HUES64 (cell line): ENCODE data around the gene CDK17.
"Not testable (repeated sequence)": the region's sequence is repeated elsewhere in the genome, so short reads cannot be mapped to it uniquely, and the experiment has no call there.

Experiments
- H3K27ac ChIP-seq: 2 replicates; pipeline ENCODE4 v1.7.0; 2013; ENCODE audit warnings: low read depth, low read length, inconsistent platforms
- H3K27me3 ChIP-seq: 2 replicates; pipeline ENCODE4 v1.6.1; 2013; ENCODE audit warnings: mild to moderate bottlenecking, low read length; ENCODE audit not compliant: insufficient read depth
- H3K36me3 ChIP-seq: 2 replicates; pipeline ENCODE4 v1.6.1; 2013; ENCODE audit warnings: mild to moderate bottlenecking, low read length; ENCODE audit not compliant: insufficient read depth
- H3K4me1 ChIP-seq: 2 replicates; pipeline ENCODE4 v1.6.1; 2013; ENCODE audit warnings: mild to moderate bottlenecking, low read length, moderate library complexity; ENCODE audit not compliant: insufficient read depth
- H3K4me3 ChIP-seq: 2 replicates; pipeline ENCODE4 v1.5.1; 2013; ENCODE audit warnings: mild to moderate bottlenecking, low read length, moderate library complexity
- H3K9ac ChIP-seq: 2 replicates; pipeline ENCODE4 v1.6.1; 2013; ENCODE audit warnings: mild to moderate bottlenecking, low read depth, low read length
- H3K9me3 ChIP-seq: 2 replicates; pipeline ENCODE4 v1.6.1; 2013; ENCODE audit warnings: low read depth, low read length; ENCODE audit not compliant: insufficient read depth
- WGBS: fragments of 150-250, 120-280 bp; methylation state at CpG from one replicate; pipeline ENCODE4 v1.1.7; 2013; ENCODE audit warnings: missing lambda C conversion rate; 5-methylcytosine and 5-hydroxymethylcytosine counted together

Gene CDK17

GRCh38 chr12:96347130-96347699 is 53.0 kb downstream of the CDK17 start:
- 65% methylated on average over 5 of the region's 5 CpGs for WGBS
- H3K36me3 ChIP-seq = no peaks in the 10 kb centered on the region; the same call in 1 of the 2 replicates

GRCh38 chr12:96346716-96347115 is 53.5 kb downstream of the CDK17 start:
- H3K36me3 ChIP-seq, H3K4me3 ChIP-seq, H3K27me3 ChIP-seq, H3K27ac ChIP-seq, H3K4me1 ChIP-seq, H3K9ac ChIP-seq: not testable (repeated sequence)
- peaks cover 16% of the 10 kb centered on the region; the same call in 1 of the 2 replicates for H3K9me3 ChIP-seq
- 89% methylated on average over 2 of the region's 4 CpGs for WGBS

More at GRCh38 chr12:96347130-96347699, 53.0 kb downstream of the CDK17 start:
- Histone ChIP-seq H3K27ac (no peak overlapping the region), H3K9ac (no peak overlapping the region), H3K4me3 (no peak overlapping the region), H3K4me1 (no peaks in the 10 kb centered on the region), H3K27me3 (no peaks in the 10 kb centered on the region), H3K9me3 (peaks cover 16% of the 10 kb centered on the region; the same call in 1 of the 2 replicates)

- H3K27me3 ChIP-seq = no peaks in the 10 kb centered on the region
- H3K36me3 ChIP-seq = no peaks in the 10 kb centered on the region; the same call in 1 of the 2 replicates
- H3K9me3 ChIP-seq = peaks cover 16% of the 10 kb centered on the region; the same call in 1 of the 2 replicates
- no peak overlapping the region for H3K27ac ChIP-seq
- no peaks in the 10 kb centered on the region for H3K4me1 ChIP-seq
- H3K9ac ChIP-seq = no peak overlapping the region
- no peak overlapping the region for H3K4me3 ChIP-seq
- WGBS = 100% methylated on average over 1 of the region's 3 CpGs
Observed at GRCh38 chr12:96344124-96344695, 56.0 kb downstream of the CDK17 start.

- no peaks in the 10 kb centered on the region; the same call in 1 of the 2 replicates for H3K36me3 ChIP-seq
- no peak overlapping the region for H3K4me3 ChIP-seq
- H3K27me3 ChIP-seq = no peaks in the 10 kb centered on the region
- no peaks in the 10 kb centered on the region for H3K4me1 ChIP-seq
- peaks cover 16% of the 10 kb centered on the region; the same call in 1 of the 2 replicates for H3K9me3 ChIP-seq
- no peak overlapping the region for H3K9ac ChIP-seq
- 90% methylated on average over 3 of the region's 3 CpGs for WGBS
- H3K27ac ChIP-seq = no peak overlapping the region
Observed at GRCh38 chr12:96343347-96343954, 56.8 kb downstream of the CDK17 start.

- not testable (repeated sequence) for H3K4me3 ChIP-seq, H3K36me3 ChIP-seq, H3K27me3 ChIP-seq, H3K27ac ChIP-seq, H3K4me1 ChIP-seq, H3K9ac ChIP-seq
- 93% methylated on average over 5 of the region's 5 CpGs for WGBS
- H3K9me3 ChIP-seq = peaks cover 23% of the 10 kb centered on the region
Observed at GRCh38 chr12:96339666-96340065, 60.6 kb downstream of the CDK17 start.

GRCh38 chr12:96338852-96339471 is 61.3 kb downstream of the CDK17 start:
- WGBS = 97% methylated on average over 2 of the region's 3 CpGs
- Histone ChIP-seq H3K9me3 (peaks cover 16% of the 10 kb centered on the region), H3K4me1 (peaks cover 3% of the 10 kb centered on the region; the same call in 1 of the 2 replicates), H3K27me3 (no peaks in the 10 kb centered on the region), H3K27ac (no peak overlapping the region), H3K4me3 (no peak overlapping the region), H3K36me3 (no peaks in the 10 kb centered on the region), H3K9ac (no peak overlapping the region)

GRCh38 chr12:96337953-96338352 is 62.3 kb downstream of the CDK17 start:
- H3K4me3 ChIP-seq = no peak overlapping the region
- H3K9me3 ChIP-seq = peaks cover 15% of the 10 kb centered on the region
- H3K27me3 ChIP-seq = no peaks in the 10 kb centered on the region
- H3K27ac ChIP-seq = no peak overlapping the region
- H3K4me1 ChIP-seq = peaks cover 3% of the 10 kb centered on the region; the same call in 1 of the 2 replicates
- no peaks in the 10 kb centered on the region for H3K36me3 ChIP-seq
- no peak overlapping the region for H3K9ac ChIP-seq

- WGBS = 97% methylated on average over 3 of the region's 4 CpGs
- H3K27ac ChIP-seq = no peak overlapping the region
- H3K36me3 ChIP-seq = no peaks in the 10 kb centered on the region
- no peak overlapping the region for H3K9ac ChIP-seq
- peaks cover 15% of the 10 kb centered on the region for H3K9me3 ChIP-seq
- no peak overlapping the region for H3K4me3 ChIP-seq
- peaks cover 3% of the 10 kb centered on the region; the same call in 1 of the 2 replicates for H3K4me1 ChIP-seq
- no peaks in the 10 kb centered on the region for H3K27me3 ChIP-seq
Observed at GRCh38 chr12:96336489-96336888, 63.8 kb downstream of the CDK17 start.

- Histone ChIP-seq H3K27ac (no peak overlapping the region), H3K4me3 (no peak overlapping the region), H3K9ac (no peak overlapping the region), H3K36me3 (no peaks in the 10 kb centered on the region), H3K27me3 (no peaks in the 10 kb centered on the region), H3K4me1 (peaks cover 3% of the 10 kb centered on the region; the same call in 1 of the 2 replicates), H3K9me3 (peaks cover 15% of the 10 kb centered on the region)
- 98% methylated on average over 4 of the region's 5 CpGs for WGBS
Observed at GRCh38 chr12:96335270-96335669, 65.0 kb downstream of the CDK17 start.

- H3K9me3 ChIP-seq = peaks cover 15% of the 10 kb centered on the region
- no peak overlapping the region for H3K27ac ChIP-seq
- H3K36me3 ChIP-seq = no peaks in the 10 kb centered on the region
- peaks cover 3% of the 10 kb centered on the region; the same call in 1 of the 2 replicates for H3K4me1 ChIP-seq
- H3K4me3 ChIP-seq = no peak overlapping the region
- no peak overlapping the region for H3K9ac ChIP-seq
- WGBS = 100% methylated on average over 2 of the region's 2 CpGs
- H3K27me3 ChIP-seq = no peaks in the 10 kb centered on the region
Observed at GRCh38 chr12:96334502-96334901, 65.7 kb downstream of the CDK17 start.

GRCh38 chr12:96329545-96329944 is 70.7 kb downstream of the CDK17 start:
- WGBS = 88% methylated on average over 3 of the region's 3 CpGs
- H3K4me1 ChIP-seq = no peaks in the 10 kb centered on the region
- H3K27me3 ChIP-seq = no peaks in the 10 kb centered on the region
- H3K4me3 ChIP-seq = no peak overlapping the region
- H3K36me3 ChIP-seq = no peaks in the 10 kb centered on the region; the same call in 1 of the 2 replicates
- no peak overlapping the region for H3K9ac ChIP-seq
- H3K9me3 ChIP-seq = no peaks in the 10 kb centered on the region
- no peak overlapping the region for H3K27ac ChIP-seq
